Measurements from ENCODE around the gene EMC9.

Gene EMC9

GRCh38 chr14:24177041-24177825 lies 35.8 kb upstream of the EMC9 start:
- DNase-seq (ENCODE audit: low read depth), result no peak

GRCh38 chr14:24176599-24176998 lies 35.2 kb upstream of the EMC9 start:
- no peak for DNase-seq (ENCODE audit: low read depth)

- DNase-seq (ENCODE audit: low read depth), result no peak
Observed at GRCh38 chr14:24172871-24173281, 31.5 kb upstream of the EMC9 start.

- no peak for DNase-seq (ENCODE audit: low read depth)
Observed at GRCh38 chr14:24172261-24172860, 31.0 kb upstream of the EMC9 start.

- peak; percentile 53 for DNase-seq (ENCODE audit: low read depth)
Observed at GRCh38 chr14:24171422-24172260, 30.2 kb upstream of the EMC9 start, which contains the start of gene REC8. Gene REC8, plus strand, starts transcription at chr14:24172080. Its CDS starts 473 bp downstream, at chr14:24172553.

GRCh38 chr14:24167469-24168114 lies 26.2 kb upstream of the EMC9 start:
- no peak for DNase-seq (ENCODE audit: low read depth)

- no peak for DNase-seq (ENCODE audit: low read depth)
Observed at GRCh38 chr14:24165785-24166184, 24.4 kb upstream of the EMC9 start.

GRCh38 chr14:24164518-24164991 lies 23.2 kb upstream of the EMC9 start:
- no peak for DNase-seq (ENCODE audit: low read depth)

- no peak for DNase-seq (ENCODE audit: low read depth)
Observed at GRCh38 chr14:24162093-24162492, 20.7 kb upstream of the EMC9 start.

GRCh38 chr14:24160850-24161804 lies 19.7 kb upstream of the EMC9 start, which contains the start of gene IRF9:
Gene IRF9, plus strand, starts transcription at chr14:24161265. Its CDS starts 880 bp downstream, at chr14:24162145.
- peak; percentile 97 for DNase-seq (ENCODE audit: low read depth)

- DNase-seq (ENCODE audit: low read depth), result no peak
Observed at GRCh38 chr14:24160499-24160849, 19.1 kb upstream of the EMC9 start.

- DNase-seq (ENCODE audit: low read depth), result no peak
Observed at GRCh38 chr14:24159777-24160498, 18.5 kb upstream of the EMC9 start.

GRCh38 chr14:24157331-24157730 lies 15.9 kb upstream of the EMC9 start:
- no peak for DNase-seq (ENCODE audit: low read depth)

- no peak for DNase-seq (ENCODE audit: low read depth)
Observed at GRCh38 chr14:24156840-24157239, 15.4 kb upstream of the EMC9 start.

GRCh38 chr14:24155100-24155499 lies 13.7 kb upstream of the EMC9 start:
- no peak for DNase-seq (ENCODE audit: low read depth)

GRCh38 chr14:24151404-24152080 lies 10.2 kb upstream of the EMC9 start:
- DNase-seq (ENCODE audit: low read depth), result no peak

GRCh38 chr14:24150993-24151392 lies 9.6 kb upstream of the EMC9 start:
- no peak for DNase-seq (ENCODE audit: low read depth)

GRCh38 chr14:24150567-24150966 lies 9.2 kb upstream of the EMC9 start:
- DNase-seq (ENCODE audit: low read depth), result no peak

GRCh38 chr14:24150061-24150460 lies 8.7 kb upstream of the EMC9 start:
- no peak for DNase-seq (ENCODE audit: low read depth)
